GM19351 (cell line): ENCODE data around the gene PLK1.
A peak's percentile ranks its signal among the peaks of the same experiment; 100 is the strongest.
"Not testable (repeated sequence)": the region's sequence is repeated elsewhere in the genome, so short reads cannot be mapped to it uniquely, and the experiment has no call there.

ENCODE experiments used
- ATAC-seq: cut with Tn5 transposase; IDR thresholded peaks from one replicate; pipeline ENCODE4 v1.9.1; 2021; ENCODE audit warnings: mild to moderate bottlenecking, moderate library complexity; ENCODE audit not compliant: unreplicated experiment

The PLK1 gene

GRCh38 chr16:23678430-23679273 lies at the start of gene PLK1:
PLK1 (plus strand) TSS chr16:23678889; CDS start chr16:23678933, 44 bp downstream.
- ATAC-seq = peak; percentile 92

DNA sequence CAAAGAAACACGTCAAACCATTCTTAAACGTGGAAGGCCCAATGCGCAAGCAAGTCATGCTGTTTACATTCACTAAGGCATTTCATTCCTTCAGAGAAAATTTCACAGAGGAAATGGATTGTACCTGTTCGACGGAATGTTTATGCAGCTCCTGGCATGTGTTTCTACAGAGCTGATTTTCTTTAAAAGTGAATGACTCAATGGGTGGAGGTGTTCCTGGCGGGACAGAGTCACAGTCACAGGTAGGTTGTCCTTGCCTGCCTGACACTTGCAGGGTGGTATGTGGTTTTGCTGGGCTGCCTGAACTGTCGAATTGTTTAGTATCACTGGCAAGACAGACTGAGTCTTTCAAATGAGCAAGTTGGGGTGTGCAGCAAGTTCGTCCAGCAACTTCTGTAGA lies 49.2 kb upstream of the PLK1 start:
- ATAC-seq = no peak

DNA sequence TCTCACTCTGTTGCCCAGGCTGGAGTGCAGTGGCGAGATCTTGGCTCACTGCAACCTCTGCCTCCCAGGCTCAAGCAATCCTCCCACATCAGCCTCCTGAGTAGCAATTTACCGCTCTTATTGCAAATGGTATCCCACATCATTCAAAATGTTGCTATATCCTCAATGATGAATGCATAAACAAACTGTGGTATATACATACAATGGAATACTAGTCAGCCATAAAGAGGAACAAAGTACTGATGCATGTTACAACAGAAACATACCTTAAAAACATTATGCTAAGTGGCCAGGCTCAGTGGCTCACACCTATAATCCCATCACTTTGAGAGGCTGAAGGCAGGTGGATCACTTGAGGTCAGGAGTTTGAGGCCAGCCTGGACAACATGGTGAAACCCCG lies 46.8 kb upstream of the PLK1 start:
- ATAC-seq = not testable (repeated sequence)

DNA sequence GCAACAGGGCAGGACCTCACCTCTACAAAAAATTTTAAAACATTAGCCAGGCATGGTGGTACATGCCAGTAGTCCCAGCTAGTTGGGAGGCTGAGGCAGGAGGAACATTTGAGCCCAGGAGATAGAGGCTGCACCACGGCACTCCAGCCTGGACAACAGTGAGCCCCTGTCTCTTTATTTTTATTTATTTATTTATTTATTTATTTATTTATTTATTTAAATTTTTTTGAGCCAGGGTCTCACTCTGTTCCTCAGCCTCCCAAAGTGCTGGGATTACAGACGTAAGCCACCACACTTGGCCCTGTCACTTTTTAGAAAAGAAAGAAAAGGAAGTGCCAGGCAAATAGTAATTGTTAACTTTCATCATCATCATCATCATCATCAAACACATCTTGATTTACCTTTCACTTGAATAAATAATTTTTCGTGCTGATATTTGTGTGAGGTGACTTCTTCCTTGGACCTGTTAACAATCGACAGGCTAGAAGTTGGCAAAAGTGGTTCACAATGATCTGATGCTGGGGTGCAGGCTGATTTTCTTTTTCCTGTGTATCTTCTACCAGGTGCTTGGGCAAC lies 44.1 kb upstream of the PLK1 start:
- ATAC-seq = no peak

DNA sequence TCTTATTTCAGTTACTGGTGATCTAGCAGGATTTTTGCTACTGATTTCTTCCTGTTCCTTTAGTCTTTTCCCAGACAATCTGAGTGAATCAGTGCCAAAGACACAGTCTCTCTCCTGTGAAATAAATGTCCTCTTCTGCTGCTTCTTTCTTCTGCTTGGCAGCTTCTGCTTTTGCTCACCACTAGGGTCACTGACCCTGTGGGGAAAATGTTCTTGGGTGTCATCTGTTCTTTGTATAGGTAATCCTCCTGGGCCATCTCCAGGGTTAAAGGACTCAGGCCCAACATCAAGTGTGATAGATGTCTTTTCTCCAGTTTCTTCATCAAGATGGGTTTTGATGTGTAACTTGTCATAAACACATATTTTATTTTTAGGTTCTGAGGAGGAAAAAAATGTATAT lies 42.7 kb upstream of the PLK1 start:
- no peak for ATAC-seq

DNA sequence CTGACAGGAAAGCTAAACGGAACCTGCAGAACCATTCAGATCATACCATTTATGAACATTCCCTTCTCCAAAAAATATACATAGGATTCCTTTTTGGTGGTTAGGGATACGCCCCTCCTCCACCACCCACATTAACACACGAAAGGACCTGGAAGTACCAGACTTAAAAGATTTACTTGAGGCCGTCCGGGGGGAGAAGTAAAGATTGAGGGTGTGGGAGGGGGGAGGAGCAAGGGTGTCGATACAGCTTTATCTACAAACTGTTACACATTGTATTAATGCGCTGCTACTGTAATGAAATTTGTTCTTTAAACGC lies 38.1 kb upstream of the PLK1 start:
- peak; percentile 9 for ATAC-seq

DNA sequence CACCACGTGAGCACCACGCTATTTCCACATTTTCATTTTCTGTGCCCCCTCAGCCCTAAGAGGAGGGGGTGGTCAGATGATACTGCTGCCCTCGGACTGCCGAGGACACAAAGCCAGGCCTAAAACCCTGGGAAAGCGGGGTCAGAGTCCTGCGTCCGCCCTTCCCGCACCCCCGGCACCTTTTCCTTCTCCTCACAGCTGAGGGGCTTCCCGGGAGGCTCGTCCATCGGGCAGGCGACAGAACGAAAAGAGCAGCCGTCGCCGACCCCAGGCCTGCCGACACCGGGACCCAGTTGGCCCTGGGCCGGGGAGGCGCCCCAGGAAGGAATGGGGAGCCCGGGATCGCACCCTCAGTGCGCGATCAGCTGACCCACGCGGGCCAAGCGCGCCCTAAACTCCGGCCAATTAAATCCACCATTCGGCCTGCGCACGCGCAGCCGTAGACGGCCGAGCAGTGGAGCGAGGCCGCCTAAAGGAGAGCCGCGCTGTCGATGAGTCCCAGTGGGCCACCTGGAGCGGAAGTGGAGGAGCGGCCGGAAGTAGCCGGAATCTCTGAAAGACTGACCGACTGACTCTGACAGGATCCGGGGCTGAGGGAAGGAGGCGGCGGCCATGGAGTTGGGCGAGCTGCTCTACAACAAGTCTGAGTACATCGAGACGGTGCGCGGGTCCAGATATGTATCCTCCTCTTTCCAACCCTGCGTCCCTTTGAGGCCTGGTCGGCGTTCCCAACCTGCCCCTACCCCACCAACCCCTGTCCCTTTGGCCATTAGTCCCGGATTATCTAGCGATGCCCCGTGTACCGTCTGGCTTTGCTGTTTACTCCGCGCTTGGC lies 37.5 kb upstream of the PLK1 start, which contains the start of the genes DCTN5 and PALB2:
DCTN5 (plus strand) TSS at position 536 of the 835 bp plus-strand sequence; CDS start at position 613, 77 bp downstream.
PALB2 (minus strand) TSS at position 380 of the 835 bp plus-strand sequence; CDS start at position 227, 153 bp downstream.
- peak; percentile 94 for ATAC-seq

GRCh38 chr16:23642246-23642774 lies 36.4 kb upstream of the PLK1 start:
- ATAC-seq = no peak

- ATAC-seq = no peak
Observed at GRCh38 chr16:23650674-23651416, 27.8 kb upstream of the PLK1 start.

- peak; percentile 75 for ATAC-seq
Observed at GRCh38 chr16:23651943-23652468, 26.7 kb upstream of the PLK1 start.

- ATAC-seq = no peak
Observed at GRCh38 chr16:23663918-23664317, 14.8 kb upstream of the PLK1 start.

- ATAC-seq = no peak
Observed at GRCh38 chr16:23666571-23667354, 11.9 kb upstream of the PLK1 start.

DNA sequence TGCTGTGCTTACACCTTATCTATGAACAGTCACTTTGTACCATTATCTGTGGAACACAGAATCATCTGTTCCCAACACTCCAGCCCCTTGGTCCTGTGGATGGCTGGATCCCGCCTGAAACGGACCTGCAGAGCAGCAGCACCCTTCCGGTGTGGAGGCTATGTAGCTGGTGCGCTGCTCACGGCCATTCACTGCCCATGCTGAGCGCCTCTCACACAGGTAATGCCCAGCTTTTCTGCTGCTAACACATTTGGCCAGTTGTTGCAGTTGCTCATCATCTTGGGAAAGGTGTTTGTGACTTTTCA lies 11.4 kb upstream of the PLK1 start:
- no peak for ATAC-seq

DNA sequence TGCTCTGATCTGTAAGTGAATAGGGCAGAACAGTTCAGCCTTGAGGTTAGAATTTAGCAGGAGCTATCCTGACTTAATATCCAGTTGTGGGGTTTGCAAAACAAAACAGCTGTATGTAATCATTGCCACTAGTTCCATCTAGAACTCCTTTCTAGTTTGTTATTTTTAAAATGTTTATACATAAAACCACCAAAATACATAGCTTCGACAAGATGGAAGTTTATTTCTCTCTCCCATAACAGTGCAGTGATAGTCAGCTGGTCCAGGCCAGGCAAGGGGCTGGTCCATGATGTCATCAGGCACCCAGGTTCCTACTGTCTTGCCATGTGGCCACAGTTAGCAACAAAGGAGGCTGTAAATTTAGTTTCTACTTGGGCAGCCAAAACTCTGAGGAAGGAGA lies 10.5 kb upstream of the PLK1 start:
- ATAC-seq = no peak

DNA sequence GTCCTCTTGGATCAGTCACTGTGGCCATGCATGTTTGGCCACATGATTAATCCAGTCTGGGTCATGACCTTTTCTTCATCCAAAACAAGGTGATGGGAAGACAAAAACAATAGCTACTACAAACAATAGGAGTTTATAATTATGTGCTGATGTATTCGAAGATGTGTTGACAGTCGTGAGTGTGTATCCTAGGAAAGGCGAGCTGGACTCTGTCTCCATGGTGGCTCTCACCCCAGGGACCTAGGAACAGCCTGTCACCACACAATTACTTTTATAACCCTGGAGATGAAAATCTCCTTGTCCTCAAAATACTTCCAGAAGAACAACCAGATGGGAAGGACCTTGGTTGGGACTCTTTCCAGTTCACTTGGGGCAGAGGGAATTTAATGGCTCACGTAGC lies 9.8 kb upstream of the PLK1 start:
- no peak for ATAC-seq

DNA sequence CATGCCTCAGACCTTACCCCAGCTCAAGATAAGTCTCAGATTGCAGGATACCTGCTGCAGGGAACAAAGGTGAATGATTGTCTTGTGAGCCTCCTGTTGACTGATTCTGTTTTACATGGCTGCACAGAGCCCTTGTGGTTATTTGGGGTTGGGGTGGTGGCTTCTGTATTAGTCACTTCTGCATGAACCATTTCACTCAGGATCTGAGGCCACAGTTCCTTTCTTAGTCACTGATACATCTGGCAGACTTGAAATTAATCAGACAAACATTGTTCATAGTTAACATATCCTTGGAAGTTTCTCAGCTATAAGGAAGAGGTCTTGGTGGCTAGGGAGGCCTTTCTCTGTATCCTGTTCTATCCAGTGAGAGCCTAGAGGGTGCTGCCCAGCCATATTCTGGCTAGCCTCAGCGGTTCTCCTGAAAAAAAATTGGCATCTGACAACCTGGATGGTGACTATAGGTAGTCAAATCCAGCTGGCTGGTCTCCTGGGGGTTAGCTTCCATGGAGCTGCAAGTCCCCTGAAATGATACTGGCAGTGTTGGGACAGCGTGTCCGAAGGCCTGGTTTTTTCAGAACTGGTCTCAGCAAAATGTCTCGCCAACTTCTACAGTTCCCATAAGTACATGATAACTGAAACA lies 8.4 kb upstream of the PLK1 start:
- ATAC-seq = peak; percentile 99

GRCh38 chr16:23673971-23674614 lies 4.6 kb upstream of the PLK1 start:
- ATAC-seq = no peak

- no peak for ATAC-seq
Observed at GRCh38 chr16:23676924-23677480, 1.7 kb upstream of the PLK1 start.
